Stimulated activated CD4-positive, alpha-beta T cell treated with anti-CD3 and anti-CD28 coated beads, Interleukin-4, amount 100 ng/mL, for 48 hours (primary cell): Measurements from ENCODE around the gene RNF32.

Source experiments
- DNase-seq, 2 donors: peaks; one replicate each; pipeline ENCODE4 v3.0.0-alpha.2; 2020; ENCODE audit warnings: low read depth in 2 of 2

RNF32 gene

GRCh38 chr7:156640257-156640948 is at the start of gene RNF32:
Gene RNF32 (plus strand): TSS chr7:156640774. CDS start chr7:156643878, 3,104 bp downstream.
- peak; percentile 96 to 100 for DNase-seq

- no peak for DNase-seq
Observed at GRCh38 chr7:156592155-156592884, 48.3 kb upstream of the RNF32 start.

- no peak for DNase-seq
Observed at GRCh38 chr7:156594283-156595080, 46.1 kb upstream of the RNF32 start.

- no peak for DNase-seq
Observed at GRCh38 chr7:156600496-156600895, 40.1 kb upstream of the RNF32 start.

- DNase-seq: no peak
Observed at GRCh38 chr7:156602283-156602682, 38.3 kb upstream of the RNF32 start.

GRCh38 chr7:156603011-156603410 is 37.6 kb upstream of the RNF32 start:
- DNase-seq: no peak

- DNase-seq: no peak
Observed at GRCh38 chr7:156603629-156604028, 36.9 kb upstream of the RNF32 start.

- DNase-seq: no peak
Observed at GRCh38 chr7:156604311-156604710, 36.3 kb upstream of the RNF32 start.

- no peak for DNase-seq
Observed at GRCh38 chr7:156604836-156605695, 35.5 kb upstream of the RNF32 start.

- no peak for DNase-seq
Observed at GRCh38 chr7:156606135-156606534, 34.4 kb upstream of the RNF32 start.

- no peak for DNase-seq
Observed at GRCh38 chr7:156606691-156607331, 33.8 kb upstream of the RNF32 start.

GRCh38 chr7:156607332-156608172 is 33.0 kb upstream of the RNF32 start:
- DNase-seq: no peak

- DNase-seq: no peak
Observed at GRCh38 chr7:156608173-156608478, 32.4 kb upstream of the RNF32 start.

- no peak for DNase-seq
Observed at GRCh38 chr7:156609010-156609877, 31.3 kb upstream of the RNF32 start.

GRCh38 chr7:156610130-156610529 is 30.4 kb upstream of the RNF32 start:
- no peak for DNase-seq

- no peak for DNase-seq
Observed at GRCh38 chr7:156610601-156611000, 30.0 kb upstream of the RNF32 start.

GRCh38 chr7:156611014-156612010 is 29.3 kb upstream of the RNF32 start:
- DNase-seq: no peak

- DNase-seq: peak; percentile 57 to 61
Observed at GRCh38 chr7:156612930-156613329, 27.6 kb upstream of the RNF32 start.
